ENCODE results near the gene GATB.

GATB gene

DNA sequence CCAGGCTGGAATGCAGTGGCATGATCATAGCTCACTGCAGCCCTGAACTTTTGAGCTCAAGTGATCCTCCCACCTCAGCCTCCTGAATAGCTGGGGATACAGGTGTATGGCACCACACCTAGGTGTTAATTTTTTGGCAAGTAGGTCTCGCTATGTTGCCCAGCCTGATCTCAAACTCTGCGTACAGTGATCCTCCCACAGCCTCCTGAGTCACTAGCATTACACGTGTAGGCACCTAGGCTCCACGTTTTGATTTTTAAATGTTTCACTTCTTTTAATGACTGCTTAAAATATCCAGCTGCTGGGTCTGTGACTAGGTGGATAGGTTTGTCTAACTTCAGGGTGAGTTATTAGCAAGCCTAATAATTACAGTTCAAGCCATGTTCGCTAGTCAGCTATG lies 44.5 kb downstream of the GATB start:
- TF ChIP-seq, protein P1, sequence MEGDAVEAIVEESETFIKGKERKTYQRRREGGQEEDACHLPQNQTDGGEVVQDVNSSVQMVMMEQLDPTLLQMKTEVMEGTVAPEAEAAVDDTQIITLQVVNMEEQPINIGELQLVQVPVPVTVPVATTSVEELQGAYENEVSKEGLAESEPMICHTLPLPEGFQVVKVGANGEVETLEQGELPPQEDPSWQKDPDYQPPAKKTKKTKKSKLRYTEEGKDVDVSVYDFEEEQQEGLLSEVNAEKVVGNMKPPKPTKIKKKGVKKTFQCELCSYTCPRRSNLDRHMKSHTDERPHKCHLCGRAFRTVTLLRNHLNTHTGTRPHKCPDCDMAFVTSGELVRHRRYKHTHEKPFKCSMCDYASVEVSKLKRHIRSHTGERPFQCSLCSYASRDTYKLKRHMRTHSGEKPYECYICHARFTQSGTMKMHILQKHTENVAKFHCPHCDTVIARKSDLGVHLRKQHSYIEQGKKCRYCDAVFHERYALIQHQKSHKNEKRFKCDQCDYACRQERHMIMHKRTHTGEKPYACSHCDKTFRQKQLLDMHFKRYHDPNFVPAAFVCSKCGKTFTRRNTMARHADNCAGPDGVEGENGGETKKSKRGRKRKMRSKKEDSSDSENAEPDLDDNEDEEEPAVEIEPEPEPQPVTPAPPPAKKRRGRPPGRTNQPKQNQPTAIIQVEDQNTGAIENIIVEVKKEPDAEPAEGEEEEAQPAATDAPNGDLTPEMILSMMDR (IDR thresholded peaks at IDR 0.05; ENCODE audit: borderline replicate concordance, insufficient read depth, low read depth, low read length), result no peak
- no peak overlapping the region for H3K4me3 ChIP-seq (ENCODE audit: low read depth, low read length)

DNA sequence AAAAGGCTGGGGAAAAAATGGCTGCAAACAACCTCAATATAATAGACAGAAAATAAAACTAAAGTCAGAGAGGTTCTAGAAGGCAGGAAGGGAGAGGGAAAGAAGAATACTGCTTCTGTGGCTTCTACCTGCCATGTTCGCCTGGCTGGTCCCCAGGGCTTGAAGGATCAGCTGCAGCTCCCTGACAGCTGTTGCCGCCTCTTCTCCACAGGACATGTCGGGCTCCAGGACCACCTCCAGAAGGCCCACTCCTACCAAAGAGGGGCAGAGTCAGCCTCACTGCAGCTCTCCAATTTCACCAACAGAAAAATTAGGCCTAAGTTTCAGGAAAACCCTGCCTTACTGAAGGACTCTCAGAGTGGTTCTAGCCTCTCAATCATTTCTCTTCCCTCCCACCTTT lies 44.9 kb downstream of the GATB start:
- TF ChIP-seq, protein P1 (IDR thresholded peaks at IDR 0.05; ENCODE audit: borderline replicate concordance, insufficient read depth, low read depth, low read length), result no peak
- H3K4me3 ChIP-seq (ENCODE audit: low read depth, low read length), result no peak overlapping the region

DNA sequence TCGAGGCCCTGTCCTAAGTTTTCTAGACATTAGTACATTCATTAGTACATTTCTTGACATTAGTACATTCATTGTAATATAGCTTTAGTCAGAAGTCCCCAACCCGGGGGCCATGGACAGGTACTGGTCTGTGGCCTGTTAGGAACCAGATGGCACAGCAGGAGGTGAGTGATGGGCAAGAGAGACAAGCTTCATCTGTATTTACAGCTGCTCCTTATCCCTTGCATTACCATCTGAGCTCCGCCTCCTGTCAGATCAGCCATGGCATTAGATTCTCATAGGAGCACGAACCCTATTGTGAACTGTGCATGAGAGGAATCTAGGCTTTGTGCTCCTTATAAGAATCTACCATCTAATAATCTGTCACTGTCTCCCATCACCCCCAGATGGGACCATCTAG lies 48.0 kb downstream of the GATB start:
- TF ChIP-seq, protein P1 (IDR thresholded peaks at IDR 0.05; ENCODE audit: borderline replicate concordance, insufficient read depth, low read depth, low read length), result no peak
- no peak overlapping the region for H3K4me3 ChIP-seq (ENCODE audit: low read depth, low read length)

DNA sequence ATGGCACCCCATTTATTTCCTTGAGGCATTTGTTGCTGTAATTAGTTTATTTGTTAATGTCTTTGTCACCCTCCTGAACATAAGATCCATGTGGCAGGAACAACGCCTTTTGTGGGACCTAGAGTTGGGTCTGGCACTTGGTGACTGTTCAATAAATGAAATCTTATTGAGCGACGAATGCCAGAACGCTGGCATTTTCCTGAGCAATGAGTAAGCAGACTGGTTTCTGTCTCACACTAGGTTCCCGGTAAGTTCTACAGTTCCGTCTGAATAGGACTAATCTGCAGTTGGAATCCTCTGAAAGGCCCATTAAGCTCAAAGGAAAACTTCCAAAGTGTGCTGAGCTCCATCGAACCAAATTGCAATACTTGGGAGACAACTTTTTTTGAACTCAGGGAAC lies 49.2 kb downstream of the GATB start:
- TF ChIP-seq, protein P1 (IDR thresholded peaks at IDR 0.05; ENCODE audit: borderline replicate concordance, insufficient read depth, low read depth, low read length), result no peak
- no peak overlapping the region for H3K4me3 ChIP-seq (ENCODE audit: low read depth, low read length)

DNA sequence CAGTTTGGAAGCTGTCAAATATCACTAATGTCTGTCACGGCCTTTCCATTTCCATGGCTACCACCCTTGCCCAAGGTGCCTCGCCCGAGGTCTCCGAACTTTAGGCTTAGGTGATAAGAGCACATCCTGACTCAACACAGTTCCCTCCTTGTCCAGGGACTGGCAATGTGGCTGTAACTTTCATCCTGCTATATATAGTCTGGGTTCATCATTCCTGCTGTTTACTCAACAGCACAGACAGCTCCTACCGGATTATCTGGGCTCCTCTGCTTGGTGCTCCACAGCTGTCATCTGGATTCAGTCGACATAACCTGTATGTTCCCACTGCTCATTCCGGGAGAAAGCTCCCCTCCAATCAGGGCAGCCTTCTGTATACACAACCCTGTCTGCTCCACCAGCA lies 51.2 kb downstream of the GATB start:
- TF ChIP-seq, protein P1 (IDR thresholded peaks at IDR 0.05; ENCODE audit: borderline replicate concordance, insufficient read depth, low read depth, low read length), result no peak
- H3K4me3 ChIP-seq (ENCODE audit: low read depth, low read length), result no peak overlapping the region

DNA sequence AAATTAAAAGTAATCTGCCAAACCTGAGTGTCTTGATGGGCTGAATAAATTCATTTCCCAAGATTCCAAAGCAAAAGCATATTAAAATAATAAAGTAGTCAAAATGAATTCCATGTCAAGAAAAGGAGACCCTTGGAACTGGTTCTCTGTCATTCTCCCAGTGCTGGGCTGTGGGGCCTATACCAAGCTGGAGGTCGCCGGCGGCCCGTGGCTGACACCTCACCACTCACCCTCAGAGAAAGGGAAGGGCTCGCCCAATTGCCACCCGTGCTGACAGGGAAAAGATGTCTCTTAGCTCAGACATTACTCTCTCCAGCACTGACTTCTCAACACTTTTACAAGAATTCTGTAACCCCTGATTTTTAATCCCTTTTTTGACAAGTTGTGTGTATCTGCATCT lies 51.7 kb downstream of the GATB start:
- no peak overlapping the region for H3K4me3 ChIP-seq (ENCODE audit: low read depth, low read length)
- TF ChIP-seq, protein P1 (IDR thresholded peaks at IDR 0.05; ENCODE audit: borderline replicate concordance, insufficient read depth, low read depth, low read length), result no peak

DNA sequence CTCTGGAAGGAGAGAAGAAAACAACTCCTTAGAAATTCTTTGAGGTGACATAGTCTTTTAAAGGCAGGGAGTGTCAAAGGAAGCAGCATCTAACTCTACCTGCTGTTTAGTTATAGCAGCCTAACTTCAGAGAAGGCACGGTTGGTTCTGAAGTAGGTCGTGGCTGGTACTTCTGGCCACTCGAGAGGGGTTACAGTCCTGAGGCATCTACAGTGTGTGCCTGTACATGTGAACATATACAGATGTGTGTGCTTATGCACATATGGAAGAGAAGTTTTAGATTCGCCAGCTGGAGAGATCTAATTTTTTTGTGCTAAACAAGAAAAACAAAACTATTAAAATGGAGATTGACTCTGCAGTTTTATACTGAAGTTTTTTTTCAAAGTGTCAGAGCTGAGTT lies 52.7 kb downstream of the GATB start:
- H3K4me3 ChIP-seq (ENCODE audit: low read depth, low read length), result no peak overlapping the region
- TF ChIP-seq, protein P1 (IDR thresholded peaks at IDR 0.05; ENCODE audit: borderline replicate concordance, insufficient read depth, low read depth, low read length), result no peak

Measured in GM12875 (cell line).